Activated CD8-positive, alpha-beta memory T cell treated with anti-CD3 and anti-CD28 coated beads for 24 hours (primary cell): Measurements from ENCODE around the gene FAT1.

Experiments
- DNase-seq: peaks from one replicate; pipeline ENCODE4 v3.0.0-alpha.2; 2020

FAT1 gene

DNA sequence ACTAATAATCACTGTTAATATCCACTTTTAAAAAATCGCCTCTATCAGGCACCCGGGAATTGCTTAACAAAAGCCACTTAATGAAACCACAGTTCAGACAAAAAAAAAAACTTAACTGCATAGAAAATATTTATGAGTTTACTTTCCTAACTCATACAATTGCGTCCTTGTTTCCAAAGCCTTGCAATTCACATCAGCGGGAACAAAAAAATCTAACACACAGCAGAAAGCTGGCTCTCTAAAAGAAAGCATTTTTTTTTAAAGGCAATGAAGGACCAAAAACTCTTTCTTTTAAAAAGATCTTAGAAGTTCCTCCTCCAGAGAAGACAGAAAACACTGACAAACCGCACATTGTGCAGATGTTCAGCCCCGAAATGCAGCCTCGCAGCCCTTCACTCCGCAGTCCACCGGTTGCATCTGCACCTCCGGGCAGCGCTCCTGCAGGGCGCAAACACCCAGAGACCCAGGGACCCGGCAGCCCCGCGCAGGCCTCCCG is 812 bp downstream of the FAT1 start:
- DNase-seq: no peak

DNA sequence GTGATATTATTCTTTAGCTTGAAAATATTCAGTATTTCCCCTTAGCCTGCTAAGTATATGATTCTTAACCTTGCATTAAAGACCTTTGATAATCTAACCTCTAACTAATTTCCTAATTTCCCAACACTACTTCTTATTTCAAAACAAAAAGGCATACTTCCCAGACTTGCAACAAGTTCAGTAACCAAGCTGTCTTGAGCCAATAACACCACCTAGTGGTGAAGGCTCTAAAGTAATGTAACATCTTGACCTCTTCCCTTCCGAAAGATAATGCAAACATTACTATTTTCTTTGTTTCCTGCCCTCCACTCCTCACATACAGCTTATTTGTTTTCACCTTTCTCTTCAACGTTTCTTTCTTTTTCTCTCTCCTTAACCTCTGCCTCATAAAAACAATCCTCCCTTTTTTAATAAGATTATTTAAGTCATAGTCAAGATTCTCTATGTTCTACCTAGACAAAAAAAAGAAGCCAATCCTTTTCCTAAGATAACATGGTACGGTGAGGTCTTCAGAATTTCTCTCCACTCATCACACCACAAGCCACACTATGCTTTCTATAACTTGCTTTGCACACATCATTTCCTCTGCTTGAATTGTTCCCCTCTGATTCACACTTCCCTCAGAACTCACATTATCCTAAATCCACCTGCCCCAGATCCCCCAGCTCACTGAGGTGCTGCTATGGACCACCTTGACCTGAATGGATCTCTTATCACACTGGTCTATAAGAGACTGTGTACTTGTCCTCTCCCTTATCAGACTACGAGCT is 3.5 kb downstream of the FAT1 start:
- DNase-seq: no peak

DNA sequence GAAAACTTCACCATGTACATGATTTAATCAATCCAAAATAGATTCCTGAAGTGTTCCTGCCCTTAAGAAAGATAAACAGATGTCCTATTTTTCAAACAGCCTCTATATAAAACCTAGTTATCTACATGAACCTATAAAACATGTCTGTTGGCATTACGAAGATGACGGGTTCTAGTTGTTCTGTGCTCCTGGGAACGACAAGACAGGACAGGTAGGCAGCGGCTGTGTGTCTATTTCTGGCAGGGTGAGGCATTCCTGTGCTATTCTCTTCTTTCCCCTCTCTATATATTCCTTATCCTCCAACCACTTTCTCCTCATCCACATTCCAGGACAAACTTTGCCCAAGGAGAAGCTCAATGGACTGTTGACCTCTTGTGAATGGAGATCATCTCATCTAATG is 6.1 kb downstream of the FAT1 start:
- DNase-seq: no peak

DNA sequence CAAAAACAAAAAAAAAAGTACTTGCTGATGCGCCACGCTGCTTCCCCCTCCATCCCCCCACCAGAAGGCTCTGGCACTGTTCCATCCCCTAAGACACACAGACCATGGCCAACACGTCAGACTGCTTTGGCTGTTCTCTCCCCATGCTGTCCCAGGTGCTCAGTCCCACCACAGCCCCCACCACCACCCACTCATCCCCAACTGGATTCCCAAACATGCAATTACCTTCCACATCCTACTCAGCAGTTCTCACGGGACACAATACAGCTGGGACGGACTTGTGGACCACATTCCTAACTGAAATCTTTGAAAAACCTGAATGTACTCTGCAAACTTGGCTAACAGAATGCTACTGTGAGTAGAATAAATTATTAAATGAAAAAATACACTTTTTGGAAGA is 8.6 kb downstream of the FAT1 start:
- no peak for DNase-seq

DNA sequence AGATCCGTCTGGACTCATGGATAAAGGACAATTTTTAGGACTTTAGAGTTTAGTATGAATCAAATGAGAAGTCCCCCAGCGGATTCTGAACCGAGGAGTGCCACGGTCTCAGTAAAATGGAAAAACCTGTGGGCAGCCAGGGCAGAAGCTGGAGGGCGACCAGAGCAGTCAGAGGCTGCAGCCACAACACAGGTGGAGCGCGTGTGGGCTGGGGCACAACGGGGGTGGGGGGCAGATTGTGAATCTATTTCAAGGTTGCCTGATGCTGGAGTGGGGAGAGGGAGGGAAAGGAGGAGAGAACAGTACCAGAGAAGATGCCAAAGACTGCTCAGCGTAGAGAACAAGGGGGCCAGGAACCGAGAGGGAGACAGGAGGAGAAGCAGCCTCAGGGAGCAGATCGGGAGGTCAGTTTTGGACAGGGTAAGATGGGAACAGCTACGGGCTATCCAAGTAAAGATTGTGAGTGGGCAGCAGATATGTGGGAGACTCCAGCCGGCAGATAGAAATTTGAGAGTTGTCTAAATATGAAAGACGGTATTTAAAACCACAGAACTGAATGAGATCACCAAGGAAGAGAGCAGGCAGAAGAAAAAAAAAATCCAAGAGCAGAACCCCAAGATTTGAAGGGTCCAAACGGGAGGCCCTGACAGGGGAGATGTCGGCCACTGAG is 9.5 kb downstream of the FAT1 start:
- DNase-seq: no peak

DNA sequence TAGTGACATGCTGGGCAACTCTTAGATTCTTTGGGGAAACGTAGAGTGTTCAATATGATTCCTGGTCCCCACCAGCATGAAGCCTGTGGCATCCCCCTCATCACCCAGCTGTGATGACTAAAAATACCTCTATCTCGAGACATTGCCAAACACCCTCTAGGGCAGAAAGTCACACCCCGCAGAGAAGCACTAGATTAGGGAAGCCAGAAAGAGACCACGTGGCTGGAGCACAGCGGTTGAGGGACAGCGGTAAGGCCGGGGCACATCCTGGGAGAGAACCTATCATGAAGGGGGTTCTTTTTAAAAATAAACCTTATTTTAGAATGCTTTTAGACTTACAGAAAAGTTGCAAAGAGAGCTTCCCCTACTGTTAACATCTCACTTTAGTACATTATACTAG is 11.0 kb downstream of the FAT1 start:
- no peak for DNase-seq

DNA sequence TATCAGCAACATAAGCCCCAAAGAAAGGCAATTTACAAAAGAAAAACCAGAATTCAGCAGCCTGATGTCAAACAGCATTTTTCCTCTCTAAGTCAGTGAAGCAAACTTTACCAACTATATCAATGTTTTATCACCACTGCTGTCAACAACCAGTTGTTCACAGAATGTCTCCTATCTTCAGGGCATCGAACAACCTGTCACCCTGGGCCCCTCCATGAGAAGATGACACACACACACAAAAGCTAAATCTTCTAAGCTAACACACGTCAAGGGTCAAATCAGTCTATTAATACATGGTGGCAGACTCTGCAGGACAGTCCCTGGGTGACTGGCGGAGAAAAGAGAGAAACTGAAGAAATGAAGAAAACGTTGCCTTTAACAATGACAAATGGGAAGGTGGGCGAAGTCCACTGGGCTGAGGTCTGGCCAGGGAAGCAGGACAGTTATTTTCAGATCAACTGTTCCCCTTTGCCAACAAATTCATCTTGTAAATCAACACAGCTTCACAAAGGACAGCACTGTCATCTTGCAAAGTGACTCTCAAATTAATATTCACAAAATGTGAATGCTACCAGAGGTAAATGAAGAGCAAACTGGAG is 13.0 kb downstream of the FAT1 start:
- DNase-seq: no peak

DNA sequence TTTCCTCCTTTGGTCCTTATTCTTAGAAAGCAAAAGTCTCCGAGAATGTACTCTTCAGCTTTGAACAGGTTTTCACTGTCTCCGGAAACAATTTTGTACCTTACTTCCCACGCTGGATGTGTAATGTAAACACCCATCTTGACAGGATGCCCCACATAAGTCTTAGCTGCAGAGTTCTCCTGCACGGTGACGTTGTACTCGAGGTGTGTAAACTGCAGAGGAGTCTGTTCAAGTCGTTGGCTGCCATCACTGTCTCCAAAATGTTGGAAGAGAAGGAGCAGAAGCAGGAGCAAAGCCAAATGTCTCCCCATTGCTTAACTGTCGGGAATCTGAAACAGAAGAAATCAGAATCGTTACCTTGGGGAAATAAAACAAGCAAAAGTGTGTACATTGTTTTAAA is 14.1 kb downstream of the FAT1 start:
- DNase-seq: no peak

DNA sequence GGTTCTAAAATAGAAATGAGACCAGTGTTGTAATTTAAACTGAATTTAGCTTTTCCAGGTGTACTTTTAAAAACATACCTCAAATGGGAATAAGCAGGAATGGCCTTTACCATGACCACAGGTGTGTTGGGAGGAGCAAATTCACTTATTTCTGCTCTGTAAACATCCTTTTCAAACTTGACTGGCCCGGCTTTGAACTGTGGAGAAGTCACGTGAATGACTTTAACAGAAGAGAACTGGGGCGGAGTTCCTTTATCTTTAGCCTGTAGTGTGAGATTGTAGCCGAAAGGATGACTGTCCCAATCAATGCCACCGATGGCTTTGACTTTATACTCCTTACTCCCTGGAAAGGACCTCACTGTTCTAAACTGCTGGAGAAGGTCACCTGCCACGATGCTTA is 15.1 kb downstream of the FAT1 start:
- no peak for DNase-seq

DNA sequence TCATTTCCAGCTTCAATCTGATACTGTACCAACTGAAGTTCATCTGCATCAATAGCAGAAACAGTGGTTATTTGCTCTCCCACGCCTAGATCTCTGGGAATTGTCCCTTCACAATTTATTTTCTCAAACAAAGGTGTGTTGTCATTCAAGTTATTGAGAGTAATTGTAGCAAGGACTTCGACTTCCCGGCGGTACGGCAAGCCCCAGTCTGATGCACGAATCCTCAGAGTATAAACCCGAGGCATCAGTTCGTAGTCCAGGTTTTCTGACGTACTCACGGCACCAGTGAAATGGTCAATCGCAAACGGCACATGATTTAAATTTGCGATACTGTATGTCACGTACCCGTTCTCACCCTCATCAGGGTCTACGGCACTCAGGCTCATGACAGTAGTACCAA is 15.7 kb downstream of the FAT1 start:
- no peak for DNase-seq

DNA sequence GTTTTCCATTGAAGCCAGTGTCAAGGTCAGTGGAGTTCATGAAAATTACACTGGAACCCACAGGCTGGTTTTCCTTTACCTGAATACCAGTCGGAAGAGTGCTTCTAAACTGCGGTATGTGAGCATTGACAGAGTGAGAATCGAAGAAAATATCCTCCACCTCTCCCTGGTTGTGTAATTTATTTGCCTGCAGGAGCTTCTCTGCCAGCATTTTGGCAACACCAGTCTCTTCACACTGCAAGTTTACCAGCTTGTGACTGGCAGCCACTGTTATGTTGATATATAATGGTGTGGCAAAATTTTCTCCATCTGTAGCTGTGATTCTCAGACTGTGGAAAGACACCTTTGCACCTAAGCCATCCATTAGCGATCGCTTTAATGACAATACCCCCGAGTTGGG is 16.1 kb downstream of the FAT1 start:
- DNase-seq: no peak

DNA sequence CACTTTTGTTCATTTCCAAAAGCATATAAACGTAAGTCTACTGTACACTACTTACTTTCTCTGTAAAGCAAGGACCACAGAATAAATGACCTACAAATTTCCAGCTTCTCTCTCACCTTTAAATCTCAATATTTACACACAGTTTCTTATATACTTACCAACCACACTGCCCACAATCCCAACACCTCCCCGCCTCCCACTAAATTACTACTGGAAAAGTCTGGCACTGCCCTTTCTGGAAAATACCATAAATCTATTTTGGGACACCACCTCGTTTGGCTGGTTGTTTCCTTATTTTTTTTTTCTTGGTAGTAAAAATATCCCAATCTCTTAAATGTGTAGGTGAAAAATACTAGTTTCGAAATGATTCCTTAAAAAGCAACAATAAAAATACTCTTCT is 19.6 kb downstream of the FAT1 start:
- no peak for DNase-seq

DNA sequence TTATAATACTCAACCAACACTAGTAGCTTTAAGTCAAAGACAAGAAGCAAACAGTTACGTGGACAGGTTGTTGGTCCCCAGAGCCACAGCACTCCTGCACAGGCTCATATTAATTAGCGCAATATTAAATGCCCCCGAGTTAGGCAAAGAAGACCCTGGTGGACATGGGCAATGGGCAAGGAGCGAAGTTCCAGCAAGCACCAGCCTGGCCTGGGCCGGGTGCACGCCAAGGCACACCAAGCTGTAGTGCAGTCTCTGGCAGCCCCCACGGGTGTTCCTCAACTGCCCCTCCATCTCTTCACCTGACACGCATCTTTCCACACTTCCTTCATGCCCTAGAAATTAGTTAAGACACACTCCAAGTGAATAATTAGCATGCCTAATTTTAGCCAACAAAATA is 20.1 kb downstream of the FAT1 start:
- no peak for DNase-seq

DNA sequence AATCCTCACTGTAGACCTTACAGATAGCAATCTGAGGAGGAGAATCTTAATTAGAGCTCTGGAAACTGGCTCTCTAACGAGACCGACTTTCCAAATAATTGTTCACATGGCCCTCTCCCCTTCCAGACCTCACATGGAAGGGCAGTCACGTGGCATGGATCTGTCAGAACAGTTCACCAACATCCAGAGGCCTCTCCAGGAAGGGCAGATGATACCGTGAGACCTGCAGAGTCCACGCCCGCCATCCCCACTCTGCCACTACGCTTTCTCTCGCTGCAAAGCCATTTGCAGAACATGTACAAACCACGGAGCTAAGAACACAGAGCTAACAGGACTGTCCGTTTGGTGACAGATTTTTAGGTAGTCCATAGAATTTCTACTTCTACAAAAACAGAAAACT is 20.7 kb downstream of the FAT1 start:
- no peak for DNase-seq

DNA sequence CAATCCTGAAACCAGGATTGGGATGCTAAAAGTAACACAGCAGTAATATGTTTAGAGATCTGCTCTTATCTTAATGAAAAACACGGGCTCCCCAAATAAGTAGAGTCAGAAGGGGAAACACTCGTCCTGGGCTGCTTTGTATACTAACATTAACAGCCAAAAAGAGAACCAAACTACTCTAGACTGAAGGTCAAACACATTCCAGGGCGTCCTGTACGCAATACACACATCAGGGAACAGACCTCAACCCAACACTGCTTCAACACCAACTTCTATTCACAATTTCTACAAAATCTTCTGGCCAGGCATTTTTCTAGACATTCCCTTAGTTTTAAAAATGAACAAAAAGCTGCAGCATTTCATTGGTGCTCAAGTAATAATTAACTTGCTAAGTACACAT is 21.4 kb downstream of the FAT1 start:
- DNase-seq: no peak

DNA sequence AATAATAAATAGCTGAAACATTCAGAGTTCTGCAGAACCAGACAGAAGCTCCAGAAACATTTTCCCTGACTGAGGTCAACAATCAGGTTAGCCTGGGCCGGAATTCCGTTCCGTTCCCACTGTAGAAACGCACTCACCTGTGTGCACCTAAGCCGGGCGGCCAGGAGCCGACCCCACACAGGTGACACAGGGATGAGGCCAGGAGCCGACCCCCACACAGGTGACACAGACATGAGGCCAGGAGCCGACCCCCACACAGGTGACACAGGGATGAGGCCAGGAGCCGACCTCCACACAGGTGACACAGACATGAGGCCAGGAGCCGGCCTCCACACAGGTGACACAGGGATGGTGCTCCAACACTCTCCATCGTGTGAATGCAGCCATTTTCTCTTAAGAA is 21.9 kb downstream of the FAT1 start:
- no peak for DNase-seq

DNA sequence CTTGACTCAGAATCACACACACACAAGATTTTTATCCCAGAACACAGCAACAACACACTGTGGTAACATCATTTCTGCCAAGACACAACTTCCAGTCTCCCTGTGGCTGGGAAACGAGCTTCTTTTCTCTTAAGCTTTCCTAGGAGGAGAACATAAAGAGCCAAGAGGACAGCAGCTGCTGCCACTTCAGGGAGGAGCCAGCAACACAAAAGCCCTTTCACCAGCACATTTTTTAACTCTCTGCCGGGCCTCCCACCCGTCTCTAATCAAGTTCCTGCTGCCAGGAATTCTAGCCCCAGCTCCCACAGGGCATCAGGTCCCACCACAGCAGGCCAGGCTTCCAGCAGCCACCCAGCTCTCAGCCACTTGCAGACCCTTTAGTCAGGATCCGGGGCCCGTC is 22.4 kb downstream of the FAT1 start:
- no peak for DNase-seq

DNA sequence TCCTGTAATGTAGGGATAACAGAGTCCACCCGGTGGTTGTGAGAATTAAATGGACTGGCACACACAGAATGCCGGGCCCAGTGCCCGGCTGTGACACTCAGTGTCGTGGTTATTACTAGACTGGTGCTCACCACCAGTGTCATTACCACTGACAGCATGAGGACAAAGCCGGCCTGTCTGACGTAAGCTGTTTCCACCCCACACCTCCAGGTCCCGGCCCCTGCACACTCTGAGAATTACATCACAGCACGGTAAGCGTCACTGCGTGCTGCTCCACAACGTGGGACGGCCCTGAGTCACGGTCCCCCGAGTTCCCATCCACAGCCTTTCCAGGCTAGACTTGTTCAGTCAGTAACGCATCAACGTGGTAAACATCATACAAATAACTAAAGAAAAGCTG is 22.9 kb downstream of the FAT1 start:
- no peak for DNase-seq

DNA sequence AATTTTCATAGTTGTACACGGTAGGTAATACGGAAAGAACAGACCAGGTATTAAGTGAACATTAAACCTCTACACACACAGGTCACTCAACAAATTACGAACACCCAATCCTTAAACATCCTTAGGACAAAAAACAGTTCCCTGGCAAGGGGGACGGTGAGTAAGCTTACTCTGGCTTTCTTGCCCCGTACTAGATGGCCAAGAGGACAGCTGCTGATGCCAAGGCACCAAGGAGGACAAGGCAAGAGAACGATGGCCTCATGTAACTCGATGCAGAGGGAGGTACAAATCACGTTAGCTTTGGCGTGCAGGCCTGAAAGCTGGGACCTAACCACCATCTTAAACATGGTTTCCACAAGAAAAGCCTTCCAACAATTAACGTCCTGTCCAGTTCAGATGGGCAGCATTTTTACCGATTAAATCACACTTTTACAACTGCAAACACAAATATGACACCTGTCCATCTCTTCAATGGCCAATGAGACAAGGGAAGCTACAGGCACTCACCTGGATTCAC is 23.7 kb downstream of the FAT1 start:
- DNase-seq: no peak

DNA sequence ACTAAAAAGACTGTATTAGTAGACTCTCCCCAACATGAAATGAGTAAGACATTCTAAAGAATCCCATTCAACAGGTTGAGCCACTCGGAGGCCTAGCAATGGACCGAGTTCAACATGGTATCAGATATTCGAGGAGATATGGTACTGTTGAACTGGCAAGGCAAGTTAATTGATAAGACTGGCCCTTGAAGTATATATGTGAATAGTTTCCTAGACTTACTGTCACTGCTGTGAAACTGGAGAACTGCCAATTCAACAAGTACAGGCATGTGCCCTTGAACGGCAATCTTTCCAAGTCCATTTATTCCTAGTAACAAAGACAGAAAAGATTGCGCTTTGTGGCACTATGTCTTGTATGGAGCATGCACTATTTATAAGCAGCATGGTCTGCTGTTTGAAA is 24.4 kb downstream of the FAT1 start:
- DNase-seq: no peak

DNA sequence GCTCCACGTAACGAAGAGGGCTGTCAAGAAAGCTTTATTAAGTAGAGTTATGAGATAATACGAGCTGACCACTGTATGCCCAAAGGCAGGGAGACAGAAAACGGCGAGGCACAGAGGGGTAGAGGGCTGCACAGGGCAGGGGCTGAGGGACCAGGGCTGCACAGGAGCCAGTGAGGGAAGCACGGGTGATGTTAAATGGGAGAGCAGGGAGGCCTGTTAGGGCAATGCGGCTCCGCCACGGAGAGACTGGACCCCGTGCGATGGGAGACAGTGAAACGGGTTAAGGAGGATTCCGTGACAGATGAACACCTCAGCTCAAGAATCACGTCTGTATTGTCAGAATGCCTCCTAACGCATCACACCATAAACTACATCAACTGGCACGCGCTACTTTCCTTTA is 25.1 kb downstream of the FAT1 start:
- DNase-seq: no peak

DNA sequence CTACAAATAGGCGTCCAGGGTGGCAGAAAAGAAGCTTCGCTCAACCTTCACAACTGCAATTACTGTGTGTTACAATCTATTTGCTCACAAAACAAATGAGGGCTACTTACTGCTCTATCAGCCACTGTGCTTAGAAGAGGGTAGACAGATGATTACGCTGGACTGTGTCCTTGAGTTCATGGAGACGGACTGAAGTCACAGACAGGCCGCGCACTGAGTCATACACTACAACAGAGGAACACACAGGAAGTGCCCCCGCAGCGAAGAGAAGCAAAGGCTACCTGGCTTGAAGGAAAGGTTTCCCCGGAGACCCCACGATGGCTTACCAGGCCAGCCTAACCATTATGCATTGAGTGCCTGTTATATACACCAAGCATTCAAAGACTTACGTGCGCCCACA is 25.6 kb downstream of the FAT1 start:
- no peak for DNase-seq

DNA sequence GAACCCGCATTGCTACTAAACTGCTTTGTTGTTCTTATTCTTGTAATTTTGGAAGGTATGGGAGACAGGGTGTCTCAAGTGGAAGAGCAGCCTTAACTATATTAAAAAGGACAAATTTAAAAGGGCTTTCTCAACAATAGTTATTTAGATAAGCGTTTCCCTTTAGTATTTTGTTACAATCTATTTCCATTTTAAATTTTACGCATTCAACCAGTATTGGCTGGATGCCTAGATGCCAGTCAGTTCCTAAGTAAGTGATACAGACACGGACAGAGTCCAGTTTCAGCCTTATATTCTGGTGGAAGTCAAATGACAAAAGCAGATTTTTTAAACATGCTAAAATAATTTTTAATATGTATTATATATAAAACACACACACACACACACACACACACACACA is 28.3 kb downstream of the FAT1 start:
- DNase-seq: no peak

DNA sequence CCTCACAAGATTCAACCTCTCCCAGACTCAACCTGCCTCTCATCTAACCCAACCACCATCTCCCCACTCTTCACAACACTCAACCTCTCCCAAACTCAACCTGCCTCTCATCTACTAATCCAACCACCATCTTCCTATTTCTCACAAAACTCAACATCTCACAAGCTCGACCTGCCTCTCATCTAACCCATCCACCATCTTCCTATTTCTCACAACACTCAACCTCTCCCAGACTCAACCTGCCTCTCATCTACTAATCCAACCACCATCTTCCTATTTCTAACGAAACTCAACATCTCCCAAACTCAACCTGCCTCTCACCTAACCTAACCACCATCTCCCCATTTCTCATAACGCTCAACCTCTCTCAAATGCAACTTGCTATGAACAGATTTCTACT is 29.8 kb downstream of the FAT1 start:
- no peak for DNase-seq
